Regular cardiac myocyte (primary cell): ENCODE measurements around the gene GAB2. TPM values are rescaled to one million over a fixed set of nuclear protein-coding genes. Genes with fewer than 3 reads are reported as not detected.

Experiments used
- total RNA-seq: library from RNA; depleted of rRNA; stranded (reverse); fragments of >200 nt; gene quantifications from 2 replicates; pipeline ENCODE4 v1.2.3, GENCODE V29; 2014

The GAB2 gene
- 8.1 and 16.1 TPM in 2 replicates for total RNA-seq

GRCh38 chr11:78417175-78417887 lies at the start of gene GAB2:
Gene GAB2 (minus strand): TSS chr11:78417820. CDS start chr11:78417720, 100 bp downstream.

GRCh38 chr11:78188286-78189173 lies 229.1 kb downstream of the GAB2 start, which contains the start of the genes KCTD21 and USP35:
Gene KCTD21 (minus strand): TSS chr11:78188626. CDS start chr11:78174554, 14,072 bp downstream.
Gene USP35 (plus strand): TSS chr11:78188919. CDS start chr11:78196246, 7,327 bp downstream.

Other genes starting within 250 kb of the GAB2 start
- gene KCTD21, start 229.2 kb downstream of the GAB2 start, total RNA-seq, result 6.9 and 8.5 TPM in 2 replicates
- 8.8 and 16.1 TPM in 2 replicates for gene USP35, start 228.9 kb downstream of the GAB2 start, total RNA-seq
- gene NARS2, start 157.0 kb upstream of the GAB2 start, total RNA-seq, result 18.6 and 20.7 TPM in 2 replicates